Naive thymus-derived CD4-positive, alpha-beta T cell (primary cell): Measurements from ENCODE around the gene ITGB7. TPM values are rescaled to one million over a fixed set of nuclear protein-coding genes. Genes with fewer than 3 reads are reported as not detected.

Experiments
- ATAC-seq: fragments of 150-1000 bp; cut with Tn5 transposase; 2 replicates; pipeline ENCODE4 v1.10.0; 2021; ENCODE audit warnings: mild to moderate bottlenecking, moderate library complexity
- CTCF ChIA-PET: fragments of 350-600 bp; sonication (Branson Sonifier 250); formaldehyde crosslinking; loops from one replicate; lab custom pipeline; 2021; ENCODE audit warnings: antibody characterized with exemption; lab: Charles Lee
- POLR2A ChIA-PET: fragments of 350-600 bp; sonication (Branson Sonifier 250); formaldehyde crosslinking; loops from one replicate; lab custom pipeline; 2021; ENCODE audit warnings: antibody characterized with exemption, inconsistent platforms; lab: Charles Lee
- DNase-seq, 9 donors: peaks; one replicate each; pipeline versions ENCODE4 v3.0.0 to v3.0.0-alpha.2; 2020 to 2022; ENCODE audit warnings: mixed read lengths in 1 of 9
- H3K27ac ChIP-seq: one replicate; pipeline ENCODE4 v1.7.0; 2013; ENCODE audit warnings: mild to moderate bottlenecking, low read depth, low read length, moderate library complexity
- H3K27me3 ChIP-seq, 2 donors: one replicate each; pipeline ENCODE4 v1.7.0; 2013; ENCODE audit warnings: low read length in 2 of 2, mild to moderate bottlenecking in 2 of 2, moderate library complexity in 2 of 2; ENCODE audit not compliant: control insufficient read depth in 2 of 2, insufficient read depth in 2 of 2
- H3K36me3 ChIP-seq, 3 experiments: 1 replicate in 2 of 3; 2 replicates in 1 of 3; pipeline ENCODE4 v1.7.0; 2013; ENCODE audit warnings: low read length in 3 of 3, mild to moderate bottlenecking in 3 of 3, moderate library complexity in 1 of 3; ENCODE audit not compliant: insufficient read depth in 3 of 3, control insufficient read depth in 2 of 3
- H3K4me1 ChIP-seq, 2 donors: one replicate each; pipeline ENCODE4 v1.7.0; 2013; ENCODE audit warnings: low read length in 2 of 2, mild to moderate bottlenecking in 2 of 2, moderate library complexity in 1 of 2; ENCODE audit not compliant: control insufficient read depth in 2 of 2, insufficient read depth in 2 of 2
- H3K4me3 ChIP-seq: 2 replicates; pipeline ENCODE4 v1.7.0; 2013; ENCODE audit warnings: mild to moderate bottlenecking, low read length
- H3K9me3 ChIP-seq, 3 experiments: 1 replicate in 2 of 3; 2 replicates in 1 of 3; pipeline ENCODE4 v1.7.0; 2013; ENCODE audit warnings: low read length in 3 of 3; ENCODE audit not compliant: control insufficient read depth in 2 of 3
- H3K27ac Mint-ChIP-seq, 9 donors: one replicate each; pipeline ENCODE4 v1.8.0; 2020 to 2022; ENCODE audit warnings: mixed read lengths in 9 of 9, mild to moderate bottlenecking in 8 of 9, moderate library complexity in 5 of 9, inconsistent platforms in 2 of 9
- H3K27me3 Mint-ChIP-seq, 5 donors: one replicate each; pipeline ENCODE4 v1.8.0; 2021 to 2022; ENCODE audit warnings: mixed read lengths in 5 of 5, mild to moderate bottlenecking in 1 of 5
- H3K36me3 Mint-ChIP-seq, 5 donors: one replicate each; pipeline ENCODE4 v1.8.0; 2020 to 2022; ENCODE audit warnings: mixed read lengths in 5 of 5, mild to moderate bottlenecking in 3 of 5, inconsistent platforms in 1 of 5
- H3K4me1 Mint-ChIP-seq, 7 donors: one replicate each; pipeline ENCODE4 v1.8.0; 2020 to 2022; ENCODE audit warnings: mixed read lengths in 7 of 7, mild to moderate bottlenecking in 3 of 7, inconsistent platforms in 1 of 7
- H3K4me3 Mint-ChIP-seq, 10 donors: one replicate each; pipeline ENCODE4 v1.8.0; 2020 to 2022; ENCODE audit warnings: mild to moderate bottlenecking in 10 of 10, mixed read lengths in 10 of 10, moderate library complexity in 6 of 10, inconsistent platforms in 2 of 10
- H3K9me3 Mint-ChIP-seq, 11 donors: one replicate each; pipeline ENCODE4 v1.8.0; 2020 to 2022; ENCODE audit warnings: mixed read lengths in 11 of 11, mild to moderate bottlenecking in 4 of 11, inconsistent platforms in 1 of 11, moderate library complexity in 1 of 11
- intact Hi-C, 2 donors: fragments of 100-400 bp; cut with micrococcal nuclease; formaldehyde crosslinking; loops; one replicate each; pipeline ENCODE4 v1.15.1; 2023
- polyA plus RNA-seq, 2 donors: library from polyadenylated mRNA; unstranded; fragments of 300-500 nt; fragmentation: Illumina TruSeq; gene quantifications; one replicate each; pipeline ENCODE4 v1.2.3, GENCODE V29; 2021
- total RNA-seq, 6 experiments: library from RNA in 5 of 6; stranded (reverse) in 5 of 6; gene quantifications; 1 replicate in 5 of 6; 2 replicates in 1 of 6; pipeline ENCODE4 v1.2.3 and lab custom pipeline; 2021 to 2026

ITGB7 gene
- total and polyA plus RNA-seq, 7 experiments from 2014 or later = 191 to 760 (median 227) TPM

DNA sequence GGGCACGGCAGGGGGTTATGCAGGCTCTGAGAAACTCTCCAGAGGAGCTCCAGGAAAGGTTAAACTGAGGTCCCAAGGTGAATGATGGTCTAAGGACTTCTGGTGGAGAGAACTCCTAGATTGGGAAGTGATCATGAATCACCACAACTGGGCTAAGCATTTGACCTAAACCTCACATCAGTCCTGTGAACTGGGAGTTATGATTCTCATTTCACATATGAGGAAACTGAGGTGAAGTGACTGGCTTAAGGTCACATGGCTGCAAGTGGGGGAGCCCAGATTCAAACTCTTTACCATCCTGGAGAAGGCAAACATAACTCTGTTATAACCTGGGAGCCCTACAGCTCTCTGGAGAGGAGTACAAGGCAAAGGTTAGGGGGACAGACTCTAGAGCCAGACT, 20.8 kb upstream of the ITGB7 start:
- Histone ChIP-seq H3K27me3 (no peaks in the 10 kb centered on the region), H3K4me3 (no peak overlapping the region), H3K36me3 (no peaks in the 10 kb centered on the region), H3K9me3 (no peaks in the 10 kb centered on the region), H3K4me1 (peaks cover 27 to 38% of the 10 kb centered on the region in 2 donors), H3K27ac (no peak overlapping the region)
- no peaks in the 10 kb centered on the region for H3K27me3 Mint-ChIP-seq
- peaks cover 0 to 9% (median 0%) of the 10 kb centered on the region in 5 donors for H3K36me3 Mint-ChIP-seq
- no peaks in the 10 kb centered on the region for H3K9me3 Mint-ChIP-seq
- no peak for DNase-seq
- ChIA-PET CTCF (no interaction called here), POLR2A (interaction anchor here (0.6 to 2.5 kb wide), 4 partner anchors 8 to 23 kb away, joined by 4 to 13 read pairs (median 6); no protein-coding TSS in a partner anchor)
- peaks cover 36 to 81% (median 71%) of the 10 kb centered on the region in 7 donors for H3K4me1 Mint-ChIP-seq
- no peak for ATAC-seq
- no peak overlapping the region for H3K4me3 Mint-ChIP-seq
- peak overlapping the region in 5 of 9 donors; percentile 20 to 78 (median 28) for H3K27ac Mint-ChIP-seq
- intact Hi-C loops = no loop called here

DNA sequence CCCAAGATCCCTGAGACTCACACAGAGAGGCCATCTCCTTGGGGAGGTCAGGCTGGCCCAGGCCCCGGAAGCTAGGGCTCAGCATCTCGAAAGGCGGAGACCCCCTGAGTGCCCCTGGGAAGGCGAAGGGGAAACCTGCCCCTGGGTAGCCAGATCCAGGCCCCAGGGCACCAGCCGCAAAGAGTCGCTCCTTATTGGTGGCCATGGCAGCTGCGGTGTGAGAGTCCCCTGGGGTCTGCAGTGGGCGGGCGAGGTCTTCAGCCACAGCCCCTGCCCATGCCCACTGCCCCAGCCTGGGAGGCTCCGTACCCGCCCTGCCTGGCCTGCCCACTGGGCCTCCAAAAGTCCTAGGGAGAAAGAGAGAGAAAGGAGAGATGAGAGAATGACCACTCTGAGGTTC, 20.3 kb upstream of the ITGB7 start:
- peak overlapping the region in 5 of 9 donors; percentile 10 to 78 (median 34) for H3K27ac Mint-ChIP-seq
- H3K36me3 Mint-ChIP-seq = peaks cover 0 to 9% (median 0%) of the 10 kb centered on the region in 5 donors
- CTCF ChIA-PET = no interaction called here
- H3K4me3 Mint-ChIP-seq = peak overlapping the region in 3 of 10 donors; percentile 44 to 60 (median 48)
- intact Hi-C loops = no loop called here
- Histone ChIP-seq H3K4me1 (peaks cover 29 to 38% of the 10 kb centered on the region in 2 donors), H3K9me3 (no peaks in the 10 kb centered on the region), H3K27ac (no peak overlapping the region), H3K36me3 (no peaks in the 10 kb centered on the region), H3K27me3 (no peaks in the 10 kb centered on the region), H3K4me3 (no peak overlapping the region)
- no peaks in the 10 kb centered on the region for H3K9me3 Mint-ChIP-seq
- no peak for DNase-seq
- POLR2A ChIA-PET = interaction anchor here (0.6 to 2.3 kb wide), 3 partner anchors 8 to 22 kb away, joined by 4 to 8 read pairs (median 5); no protein-coding TSS in a partner anchor
- no peaks in the 10 kb centered on the region for H3K27me3 Mint-ChIP-seq
- peaks cover 34 to 81% (median 71%) of the 10 kb centered on the region in 7 donors for H3K4me1 Mint-ChIP-seq
- ATAC-seq = no peak

DNA sequence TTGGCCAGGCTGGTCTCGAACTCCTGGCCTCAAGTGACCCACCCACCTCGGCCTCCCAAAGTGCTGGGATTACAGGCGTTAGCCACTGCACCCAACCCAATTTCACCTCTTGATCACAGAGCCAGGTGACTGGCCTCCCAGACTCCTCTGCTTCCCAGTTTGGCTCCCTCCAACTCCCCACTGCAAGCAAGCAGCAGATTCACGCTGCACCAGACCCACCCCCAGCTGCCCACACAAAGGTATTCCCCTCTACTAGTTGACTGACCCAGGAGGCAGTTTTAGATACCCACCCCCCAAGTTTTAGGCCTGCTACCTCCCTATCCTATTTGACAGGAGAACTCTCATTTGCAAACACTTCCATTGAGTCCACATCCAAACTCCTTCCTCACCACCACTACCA, 19.8 kb upstream of the ITGB7 start:
- H3K27me3 ChIP-seq = no peaks in the 10 kb centered on the region
- POLR2A ChIA-PET = interaction anchor here (1.3 kb wide), 1 partner anchor 9 kb away, joined by 5 read pairs; no protein-coding TSS in a partner anchor

DNA sequence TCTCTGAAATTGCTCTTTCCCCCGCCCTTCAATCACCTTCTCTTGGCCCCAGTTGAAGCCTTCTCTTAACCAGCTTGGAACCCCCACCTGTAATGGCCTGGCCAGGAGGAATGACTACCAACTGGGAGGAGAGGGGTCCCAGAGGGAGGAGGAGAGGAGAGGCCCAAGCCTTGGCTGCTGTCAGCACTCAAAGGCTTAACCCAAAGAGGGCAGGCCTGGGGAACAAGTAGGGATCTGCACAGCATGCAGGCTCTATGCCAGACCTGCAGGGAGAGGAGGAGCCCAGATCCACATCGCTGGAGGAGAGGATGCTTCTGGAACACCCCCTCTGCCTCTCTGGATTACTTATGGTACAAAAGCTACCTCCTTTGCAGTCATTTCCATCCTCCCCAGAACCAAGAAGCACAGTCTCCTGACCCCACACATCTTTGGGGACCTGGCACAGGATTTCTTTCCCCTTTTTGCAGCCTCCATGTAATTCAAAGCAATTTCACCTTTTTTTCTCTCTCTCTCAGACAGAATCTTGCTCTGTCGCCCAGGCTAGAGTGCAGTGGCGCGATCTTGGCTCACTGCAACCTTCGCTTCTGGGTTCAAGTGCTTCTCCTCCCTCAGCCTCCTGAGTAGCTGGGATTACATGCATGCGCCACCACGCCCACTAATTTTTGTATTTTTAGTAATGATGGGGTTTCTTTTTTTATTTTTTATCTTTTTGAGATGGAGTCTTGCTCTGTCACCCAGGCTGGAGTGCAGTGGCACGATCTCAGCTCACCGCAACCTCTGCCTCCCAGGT, 18.8 kb upstream of the ITGB7 start:
- Mint-ChIP-seq H3K36me3 (peaks cover 0 to 7% (median 0%) of the 10 kb centered on the region in 5 donors), H3K4me1 (peaks cover 37 to 78% (median 70%) of the 10 kb centered on the region in 7 donors), H3K27me3 (no peaks in the 10 kb centered on the region), H3K27ac (peak overlapping the region; percentile 12 to 89 (median 81)), H3K4me3 (peak overlapping the region in 6 of 10 donors; percentile 22 to 100 (median 88)), H3K9me3 (peaks cover 0 to 2% (median 0%) of the 10 kb centered on the region in 11 donors)
- Histone ChIP-seq H3K4me3 (no peak overlapping the region), H3K27ac (no peak overlapping the region), H3K27me3 (no peaks in the 10 kb centered on the region), H3K9me3 (no peaks in the 10 kb centered on the region), H3K36me3 (no peaks in the 10 kb centered on the region), H3K4me1 (peaks cover 27 to 37% of the 10 kb centered on the region in 2 donors)
- no peak for ATAC-seq
- no peak for DNase-seq
- intact Hi-C loops = no loop called here
- ChIA-PET POLR2A (interaction anchor here (1.0 to 1.6 kb wide), 5 partner anchors 10 to 45 kb away, joined by 3 to 5 read pairs (median 5); partner anchors contain the start of genes CSAD and ZNF740), CTCF (interaction anchor here (0.6 to 1.0 kb wide), 2 partner anchors 11 to 12 kb away, joined by 3 to 4 read pairs; no protein-coding TSS in a partner anchor)

More for the DNA sequence above, 19.8 kb upstream of the ITGB7 start:
- peak overlapping the region in 4 of 10 donors; percentile 41 to 60 (median 46) for H3K4me3 Mint-ChIP-seq
- Histone ChIP-seq H3K36me3 (no peaks in the 10 kb centered on the region), H3K4me1 (peaks cover 33 to 43% of the 10 kb centered on the region in 2 donors), H3K9me3 (no peaks in the 10 kb centered on the region), H3K4me3 (no peak overlapping the region), H3K27ac (no peak overlapping the region)
- ATAC-seq = no peak
- DNase-seq = no peak
- H3K4me1 Mint-ChIP-seq = peaks cover 37 to 85% (median 74%) of the 10 kb centered on the region in 7 donors
- intact Hi-C loops = no loop called here
- CTCF ChIA-PET = interaction anchor here (0.6 kb wide), 1 partner anchor 10 kb away, joined by 3 read pairs; no protein-coding TSS in a partner anchor
- peak overlapping the region in 6 of 9 donors; percentile 5 to 78 (median 27) for H3K27ac Mint-ChIP-seq
- H3K36me3 Mint-ChIP-seq = peaks cover 0 to 9% (median 0%) of the 10 kb centered on the region in 5 donors
- no peaks in the 10 kb centered on the region for H3K27me3 Mint-ChIP-seq
- peaks cover 0 to 2% (median 0%) of the 10 kb centered on the region in 11 donors for H3K9me3 Mint-ChIP-seq

DNA sequence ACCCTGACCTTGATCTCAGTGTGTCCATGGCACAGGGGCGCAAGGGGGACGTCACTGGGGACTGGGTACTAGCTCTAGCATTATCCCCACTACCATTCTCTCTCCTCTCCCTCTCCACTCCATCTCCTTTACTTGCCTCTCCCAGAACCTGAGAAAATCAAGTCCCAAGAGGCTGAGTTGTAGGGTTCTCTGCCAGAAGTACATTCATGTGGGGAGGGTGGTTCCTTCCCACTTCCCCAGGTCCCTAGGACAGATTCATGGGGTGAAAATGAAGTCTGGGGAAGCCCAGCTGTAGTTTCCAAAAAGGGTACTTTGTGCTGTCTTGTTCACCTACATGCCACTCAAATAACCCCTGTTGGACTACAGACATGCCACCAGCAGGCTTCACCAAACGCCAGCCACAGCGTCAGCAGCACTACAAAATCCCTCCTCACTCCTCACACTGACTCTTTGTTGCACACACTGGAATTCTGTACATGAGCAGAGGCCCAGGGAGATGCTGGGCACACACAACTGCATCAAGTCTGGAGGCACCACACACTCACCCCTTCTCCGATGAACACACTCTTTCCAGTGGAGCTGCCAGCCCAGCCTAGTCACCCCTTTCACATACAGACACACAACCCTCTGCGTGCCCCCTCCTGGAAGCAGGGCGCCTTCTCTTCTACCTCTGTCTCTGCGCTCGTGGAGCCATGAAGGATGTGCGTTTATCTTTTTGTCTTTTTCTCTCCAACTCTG, 18.0 kb upstream of the ITGB7 start:
- CTCF ChIA-PET = interaction anchor here (0.6 to 1.0 kb wide), 2 partner anchors 11 to 36 kb away, joined by 3 to 4 read pairs; no protein-coding TSS in a partner anchor
- no peak overlapping the region for H3K4me3 ChIP-seq
- intact Hi-C loops = loop anchor here (5.0 kb wide), 1 partner anchor 277 kb away; the partner anchor contains the start of gene TARBP2 (in 2 of the 2)
- H3K27ac Mint-ChIP-seq = peak overlapping the region; percentile 61 to 89 (median 84)
- H3K27me3 ChIP-seq = no peaks in the 10 kb centered on the region
- H3K36me3 ChIP-seq = no peaks in the 10 kb centered on the region
- H3K9me3 ChIP-seq = no peaks in the 10 kb centered on the region
- no peak overlapping the region for H3K27ac ChIP-seq
- peaks cover 0 to 4% (median 0%) of the 10 kb centered on the region in 11 donors for H3K9me3 Mint-ChIP-seq
- H3K4me1 Mint-ChIP-seq = peaks cover 36 to 75% (median 68%) of the 10 kb centered on the region in 7 donors
- DNase-seq = no peak
- no peak for ATAC-seq
- POLR2A ChIA-PET = interaction anchor here (0.6 to 2.7 kb wide), 8 partner anchors 8 to 45 kb away, joined by 3 to 9 read pairs (median 3); partner anchors contain the start of genes CSAD and ZNF740
- peak overlapping the region in 8 of 10 donors; percentile 22 to 100 (median 59) for H3K4me3 Mint-ChIP-seq
- peaks cover 27 to 37% of the 10 kb centered on the region in 2 donors for H3K4me1 ChIP-seq
- H3K27me3 Mint-ChIP-seq = no peaks in the 10 kb centered on the region
- peaks cover 0 to 7% (median 0%) of the 10 kb centered on the region in 5 donors for H3K36me3 Mint-ChIP-seq
